ENCODE results near the gene PDZD4.
"Not testable (repeated sequence)": the region's sequence is repeated elsewhere in the genome, so short reads cannot be mapped to it uniquely, and the experiment has no call there.

The PDZD4 gene

DNA sequence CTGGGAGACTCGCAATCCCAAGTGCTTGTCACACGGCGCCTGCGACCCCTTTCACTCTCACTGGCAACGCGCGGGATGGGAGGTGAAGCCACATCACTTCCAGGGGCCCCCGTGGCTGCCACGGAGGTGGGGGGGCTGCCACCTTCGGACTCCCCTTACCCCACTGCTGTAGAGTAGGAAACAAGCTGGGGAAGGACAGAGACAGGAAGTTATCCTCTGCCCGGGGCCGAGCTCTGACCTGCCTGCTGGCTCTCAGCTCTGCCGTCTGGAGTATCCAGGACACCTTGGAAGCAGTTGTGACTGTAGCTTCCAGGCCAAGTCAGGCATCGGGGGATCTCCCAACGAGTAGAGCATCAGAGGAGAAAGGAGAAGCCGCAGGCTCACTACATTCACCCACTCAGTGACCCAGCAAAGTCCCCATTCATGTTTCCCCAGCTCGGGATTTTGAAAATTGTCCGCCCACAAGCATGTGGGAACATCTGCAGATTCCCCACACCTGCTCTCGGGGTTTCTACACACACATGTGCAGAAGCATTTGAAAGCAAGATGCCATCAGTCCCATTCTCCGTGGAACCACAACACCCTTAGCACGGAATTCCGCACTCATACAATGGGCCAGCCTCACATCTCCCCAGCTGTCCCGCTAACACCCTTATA is 10.8 kb downstream of the PDZD4 start:
- peak overlapping the region; percentile 10 for H3K4me3 ChIP-seq (ENCODE audit: low read depth, low read length)
- TF ChIP-seq, protein P1, sequence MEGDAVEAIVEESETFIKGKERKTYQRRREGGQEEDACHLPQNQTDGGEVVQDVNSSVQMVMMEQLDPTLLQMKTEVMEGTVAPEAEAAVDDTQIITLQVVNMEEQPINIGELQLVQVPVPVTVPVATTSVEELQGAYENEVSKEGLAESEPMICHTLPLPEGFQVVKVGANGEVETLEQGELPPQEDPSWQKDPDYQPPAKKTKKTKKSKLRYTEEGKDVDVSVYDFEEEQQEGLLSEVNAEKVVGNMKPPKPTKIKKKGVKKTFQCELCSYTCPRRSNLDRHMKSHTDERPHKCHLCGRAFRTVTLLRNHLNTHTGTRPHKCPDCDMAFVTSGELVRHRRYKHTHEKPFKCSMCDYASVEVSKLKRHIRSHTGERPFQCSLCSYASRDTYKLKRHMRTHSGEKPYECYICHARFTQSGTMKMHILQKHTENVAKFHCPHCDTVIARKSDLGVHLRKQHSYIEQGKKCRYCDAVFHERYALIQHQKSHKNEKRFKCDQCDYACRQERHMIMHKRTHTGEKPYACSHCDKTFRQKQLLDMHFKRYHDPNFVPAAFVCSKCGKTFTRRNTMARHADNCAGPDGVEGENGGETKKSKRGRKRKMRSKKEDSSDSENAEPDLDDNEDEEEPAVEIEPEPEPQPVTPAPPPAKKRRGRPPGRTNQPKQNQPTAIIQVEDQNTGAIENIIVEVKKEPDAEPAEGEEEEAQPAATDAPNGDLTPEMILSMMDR (IDR thresholded peaks at IDR 0.05; ENCODE audit: borderline replicate concordance, insufficient read depth, low read depth, low read length) = no peak

DNA sequence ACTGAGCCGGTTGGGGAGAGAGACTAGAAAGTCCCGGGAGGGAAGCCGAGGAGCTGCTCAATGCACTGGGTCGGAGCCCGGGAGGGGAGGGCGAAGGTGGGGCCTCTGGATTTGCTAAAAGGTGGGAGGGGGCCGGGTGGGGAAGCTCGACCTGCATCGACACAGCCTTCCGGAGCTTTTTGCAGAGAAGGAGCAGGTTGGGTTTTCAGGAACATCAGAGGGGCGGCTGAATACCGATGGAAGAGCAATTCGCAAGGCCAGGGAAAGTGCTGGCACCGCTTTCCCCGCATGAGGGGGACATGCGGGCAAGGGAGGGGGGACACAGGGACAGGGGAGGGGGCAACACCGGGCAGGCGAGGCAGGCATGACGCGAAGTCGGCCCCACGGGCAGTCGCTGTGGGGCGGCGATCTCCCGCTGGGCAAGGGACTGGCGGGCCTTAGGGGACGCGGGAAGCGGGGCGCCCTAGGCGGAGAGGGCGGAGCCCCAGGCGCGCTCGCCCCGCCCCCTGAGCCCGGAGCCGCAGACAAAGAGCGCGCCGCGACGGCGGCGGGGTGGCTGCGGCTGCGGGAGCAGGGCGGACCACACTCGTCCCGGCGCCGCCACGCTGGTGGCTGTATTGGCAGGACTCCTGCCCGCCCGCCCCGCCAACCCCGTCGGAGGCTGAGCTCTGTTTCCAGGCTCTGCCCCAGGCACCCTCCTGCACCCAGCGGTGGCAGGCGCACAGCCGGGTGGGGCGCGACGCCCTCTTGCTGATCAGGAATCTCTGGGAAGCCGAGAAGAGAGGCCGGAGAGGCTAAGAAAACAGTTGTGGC is 11.6 kb downstream of the PDZD4 start:
- peak overlapping the region; percentile 10 for H3K4me3 ChIP-seq (ENCODE audit: low read depth, low read length)
- TF ChIP-seq, protein P1 (IDR thresholded peaks at IDR 0.05; ENCODE audit: borderline replicate concordance, insufficient read depth, low read depth, low read length) = no peak

DNA sequence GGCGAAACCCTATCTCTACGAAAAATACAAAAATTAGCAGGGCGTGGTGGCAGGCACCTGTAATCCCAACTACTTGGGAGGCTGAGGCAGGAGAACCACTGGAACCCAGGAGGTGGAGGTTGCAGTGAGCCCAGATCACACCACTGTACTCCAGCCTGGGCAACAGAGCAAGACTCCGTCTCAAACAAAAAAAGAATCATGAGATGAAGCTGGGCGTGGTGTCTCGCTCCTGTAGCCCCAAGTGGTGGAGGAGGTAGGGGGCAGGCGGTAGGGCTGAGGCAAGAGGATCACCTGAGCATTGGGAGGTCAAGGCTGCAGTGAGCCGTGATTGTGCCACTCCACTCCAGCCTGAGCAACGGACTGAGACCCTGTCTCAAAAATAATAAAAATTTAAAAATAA is 12.3 kb downstream of the PDZD4 start:
- not testable (repeated sequence) for H3K4me3 ChIP-seq (ENCODE audit: low read depth, low read length)

DNA sequence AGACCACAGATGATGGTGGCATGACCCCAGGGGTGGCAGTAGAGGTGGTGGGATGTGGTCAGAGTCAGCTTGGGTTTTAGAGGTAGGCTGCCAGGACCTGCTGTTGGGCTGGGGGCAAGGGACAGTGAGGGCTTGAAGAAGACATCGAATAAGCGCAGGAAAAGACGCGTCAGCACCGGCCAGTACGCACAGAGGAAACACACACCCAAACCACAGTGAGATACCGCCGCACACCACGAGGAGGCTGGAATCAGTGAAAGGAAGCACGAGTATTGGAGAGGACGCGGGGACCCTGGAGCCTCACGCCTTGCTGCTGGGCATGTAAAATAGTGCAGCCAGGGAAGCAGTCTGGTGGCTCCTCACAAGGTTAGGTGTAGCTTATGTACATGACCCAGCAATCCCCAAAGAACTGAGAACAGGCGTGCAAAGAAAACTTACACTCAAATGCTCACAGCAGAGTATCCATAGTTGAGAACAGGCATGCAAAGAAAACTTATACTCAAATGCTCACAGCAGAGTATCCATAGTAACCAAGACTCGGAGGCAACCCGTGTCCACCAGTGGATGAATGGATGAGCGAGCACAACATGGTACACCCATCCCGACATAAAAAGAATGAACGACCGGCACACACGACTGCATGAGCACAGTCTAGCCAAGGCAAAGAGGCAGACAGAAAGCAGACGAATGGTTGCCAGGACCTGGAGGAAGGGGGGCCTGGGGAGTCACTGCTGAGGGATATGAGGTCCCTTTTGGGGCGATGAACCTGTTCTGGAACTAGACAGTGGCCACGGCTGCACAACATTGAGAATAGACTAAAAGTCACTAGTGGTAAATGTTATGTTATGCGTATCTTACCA is 13.3 kb downstream of the PDZD4 start:
- TF ChIP-seq, protein P1 (IDR thresholded peaks at IDR 0.05; ENCODE audit: borderline replicate concordance, insufficient read depth, low read depth, low read length) = no peak
- no peak overlapping the region for H3K4me3 ChIP-seq (ENCODE audit: low read depth, low read length)

DNA sequence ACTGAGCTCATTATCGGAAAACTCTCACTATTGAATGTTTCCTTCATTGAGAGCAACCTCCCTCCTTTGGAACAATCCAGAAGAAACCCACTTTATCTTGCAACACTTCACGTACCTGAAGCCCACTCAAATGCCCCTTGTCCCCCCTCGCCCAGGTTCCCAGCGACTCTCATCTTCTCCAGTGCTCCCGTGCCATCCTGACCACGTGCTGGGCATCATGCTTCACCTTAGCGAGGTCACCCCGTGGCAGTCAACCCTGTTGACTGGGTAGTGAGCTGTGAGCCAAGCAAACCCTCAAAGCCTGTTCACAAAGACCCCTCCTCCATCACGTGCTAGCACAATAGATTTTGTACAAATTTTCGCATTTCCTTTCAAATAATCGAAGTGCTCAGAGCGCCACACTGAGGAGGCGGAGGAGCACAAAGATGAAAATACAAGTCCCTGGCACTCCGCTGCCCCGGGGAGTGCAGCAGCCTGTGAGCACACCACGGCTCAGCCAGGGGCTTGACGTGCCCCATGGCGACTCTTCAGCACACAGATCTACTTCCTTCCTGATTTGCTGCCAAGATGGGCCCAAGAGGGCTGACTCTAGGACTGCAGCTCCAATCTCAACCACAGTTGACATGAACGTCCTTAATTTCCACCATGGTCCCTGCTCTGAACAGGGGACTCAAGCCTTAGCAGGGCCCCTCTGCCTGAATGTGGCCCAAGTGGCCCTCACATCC is 15.6 kb downstream of the PDZD4 start:
- H3K4me3 ChIP-seq (ENCODE audit: low read depth, low read length) = no peak overlapping the region
- TF ChIP-seq, protein P1 (IDR thresholded peaks at IDR 0.05; ENCODE audit: borderline replicate concordance, insufficient read depth, low read depth, low read length) = no peak

DNA sequence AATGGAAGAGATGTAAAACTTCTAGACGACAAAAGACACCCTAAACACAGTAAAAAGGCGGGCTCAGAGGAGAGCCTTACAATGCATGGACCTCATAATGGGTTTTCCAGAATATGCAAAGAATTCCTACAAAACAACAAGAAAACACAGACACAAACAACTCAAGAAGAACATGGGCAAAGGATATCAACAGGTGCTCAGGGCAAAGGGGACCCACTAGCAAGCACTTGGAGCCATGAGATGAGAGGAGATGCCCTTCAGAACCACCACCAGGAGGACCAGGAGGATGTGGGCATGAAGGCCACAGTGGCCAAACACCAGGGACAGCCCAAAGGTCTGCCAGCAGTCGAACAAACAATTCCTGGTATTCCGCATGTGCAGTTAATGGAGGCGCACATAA is 17.2 kb downstream of the PDZD4 start:
- TF ChIP-seq, protein P1 (IDR thresholded peaks at IDR 0.05; ENCODE audit: borderline replicate concordance, insufficient read depth, low read depth, low read length) = no peak
- H3K4me3 ChIP-seq (ENCODE audit: low read depth, low read length) = no peak overlapping the region

DNA sequence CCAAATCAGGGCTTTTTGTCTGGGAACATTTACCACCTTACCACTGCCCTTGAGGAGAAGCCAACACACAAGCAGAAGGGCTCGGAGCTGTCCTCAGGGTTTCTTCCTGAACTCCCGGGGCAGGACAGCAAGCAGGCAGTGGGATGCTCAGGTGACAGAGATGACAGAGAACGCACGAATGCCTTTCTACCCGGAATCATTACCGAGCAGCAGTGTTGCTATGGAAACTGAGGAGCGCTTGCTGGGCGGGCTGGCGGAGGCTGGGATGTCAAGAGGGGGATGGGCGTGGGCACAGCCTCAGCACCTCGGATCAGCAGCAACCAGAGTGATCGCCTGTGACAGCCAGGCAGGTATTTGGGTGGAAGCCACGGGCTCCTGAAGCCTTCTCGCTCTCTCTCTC is 18.1 kb downstream of the PDZD4 start:
- H3K4me3 ChIP-seq (ENCODE audit: low read depth, low read length) = no peak overlapping the region
- TF ChIP-seq, protein P1 (IDR thresholded peaks at IDR 0.05; ENCODE audit: borderline replicate concordance, insufficient read depth, low read depth, low read length) = no peak

Measured in GM12875 (cell line).